Astrocyte of the cerebellum (primary cell): ENCODE measurements around the gene PRKCQ.

Experiments
- DNase-seq: peaks from one replicate; pipeline ENCODE4 v3.0.0-alpha.2; 2011; ENCODE audit warnings: low read depth
- H3K4me3 ChIP-seq: 2 replicates; pipeline ENCODE4 v1.5.1; 2011; ENCODE audit warnings: mild to moderate bottlenecking, low read depth, low read length, moderate library complexity
- CTCF ChIP-seq: IDR thresholded peaks from 2 replicates; pipeline ENCODE4 v1.5.1; 2012; ENCODE audit warnings: low read length, low read depth, moderate library complexity, mild to moderate bottlenecking; ENCODE audit errors: missing control alignments
- in situ Hi-C: cut with HindIII; loops from 2 replicates; pipeline ENCODE4 v1.10.0; 2017; ENCODE audit warnings: low sequenced_read_pairs

PRKCQ gene

GRCh38 chr10:6463366-6463765 is 116.7 kb downstream of the PRKCQ start:
- DNase-seq, result no peak

GRCh38 chr10:6461961-6462360 is 118.1 kb downstream of the PRKCQ start:
- in situ Hi-C loops, result no loop called here
- no peak for TF ChIP-seq CTCF
- no peak for DNase-seq
- H3K4me3 ChIP-seq, result no peak overlapping the region

More at GRCh38 chr10:6463366-6463765, 116.7 kb downstream of the PRKCQ start:
- TF ChIP-seq CTCF, result no peak
- no peak overlapping the region for H3K4me3 ChIP-seq
- in situ Hi-C loops, result no loop called here

- in situ Hi-C loops, result no loop called here
Observed at GRCh38 chr10:6460861-6461409, 119.1 kb downstream of the PRKCQ start.

GRCh38 chr10:6458814-6459213 is 121.3 kb downstream of the PRKCQ start:
- no peak overlapping the region for H3K4me3 ChIP-seq
- no peak for TF ChIP-seq CTCF
- no peak for DNase-seq
- in situ Hi-C loops, result no loop called here

More at GRCh38 chr10:6460861-6461409, 119.1 kb downstream of the PRKCQ start:
- no peak for TF ChIP-seq CTCF
- DNase-seq, result no peak
- H3K4me3 ChIP-seq, result no peak overlapping the region

GRCh38 chr10:6457376-6457775 is 122.7 kb downstream of the PRKCQ start:
- no peak for TF ChIP-seq CTCF
- in situ Hi-C loops, result no loop called here
- DNase-seq, result no peak
- no peak overlapping the region for H3K4me3 ChIP-seq

GRCh38 chr10:6456067-6456466 is 124.0 kb downstream of the PRKCQ start:
- in situ Hi-C loops, result no loop called here
- no peak overlapping the region for H3K4me3 ChIP-seq
- no peak for DNase-seq
- no peak for TF ChIP-seq CTCF
